Measurements from ENCODE around the gene PRM3.

Gene PRM3

GRCh38 chr16:11242658-11243057 is 30.8 kb downstream of the PRM3 start:
- DNase-seq = no peak

- no peak for DNase-seq
These were observed 31.8 kb downstream of the PRM3 start for GRCh38 chr16:11241480-11242204.

- DNase-seq = no peak
These were observed 32.6 kb downstream of the PRM3 start for GRCh38 chr16:11240636-11241473.

- DNase-seq = no peak
These were observed 33.5 kb downstream of the PRM3 start for GRCh38 chr16:11239644-11240632.

- DNase-seq = no peak
These were observed 34.9 kb downstream of the PRM3 start for GRCh38 chr16:11238272-11239202.

GRCh38 chr16:11236461-11237254 is 36.8 kb downstream of the PRM3 start:
- no peak for DNase-seq

- no peak for DNase-seq
These were observed 37.8 kb downstream of the PRM3 start for GRCh38 chr16:11235703-11235991.

GRCh38 chr16:11234884-11235702 is 38.3 kb downstream of the PRM3 start:
- DNase-seq = no peak

GRCh38 chr16:11233727-11234376 is 39.6 kb downstream of the PRM3 start:
- no peak for DNase-seq

- no peak for DNase-seq
These were observed 40.3 kb downstream of the PRM3 start for GRCh38 chr16:11232852-11233726.

GRCh38 chr16:11232302-11232851 is 41.1 kb downstream of the PRM3 start:
- DNase-seq = no peak

- DNase-seq = no peak
These were observed 42.0 kb downstream of the PRM3 start for GRCh38 chr16:11231367-11231970.

- no peak for DNase-seq
These were observed 43.5 kb downstream of the PRM3 start for GRCh38 chr16:11229906-11230305.

GRCh38 chr16:11229432-11229831 is 44.0 kb downstream of the PRM3 start:
- DNase-seq = no peak

GRCh38 chr16:11225677-11226549 is 47.5 kb downstream of the PRM3 start:
- DNase-seq = no peak

GRCh38 chr16:11224894-11225676 is 48.3 kb downstream of the PRM3 start:
- no peak for DNase-seq
